Measurements from ENCODE around the gene PPME1. TPM values are rescaled to one million over a fixed set of nuclear protein-coding genes. Genes with fewer than 3 reads are reported as not detected.

The PPME1 gene
- total RNA-seq, 1 donor from 2014 or later: 40.4 TPM

DNA sequence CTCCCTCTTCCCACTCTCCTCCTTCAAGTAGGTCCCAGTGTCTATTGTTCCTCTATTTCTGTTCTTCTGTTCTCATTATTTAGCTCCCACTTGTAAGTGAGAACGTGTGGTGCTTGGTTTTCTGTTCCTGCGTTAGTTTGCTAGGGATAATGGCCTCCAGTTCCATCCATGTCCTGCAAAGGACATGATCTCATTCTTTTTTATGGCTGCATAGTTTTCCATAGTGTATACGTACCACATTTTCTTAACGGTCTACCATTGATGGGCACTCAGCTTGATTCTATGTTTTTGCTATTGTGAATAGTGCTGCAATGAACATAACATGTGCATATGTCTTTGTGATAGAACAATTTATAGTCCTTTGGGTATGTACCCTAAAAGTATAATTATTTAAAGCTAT lies 26.5 kb upstream of the PPME1 start:
- no peak for DNase-seq (ENCODE audit: extremely low spot score, unreplicated experiment)
- Mint-ChIP-seq H3K36me3 (ENCODE audit: unreplicated experiment) (peaks cover 6% of the 10 kb centered on the region), H3K4me1 (ENCODE audit: unreplicated experiment) (peaks cover 37% of the 10 kb centered on the region), H3K27ac (ENCODE audit: unreplicated experiment) (no peak overlapping the region), H3K27me3 (ENCODE audit: unreplicated experiment) (no peaks in the 10 kb centered on the region), H3K9me3 (ENCODE audit: unreplicated experiment) (no peaks in the 10 kb centered on the region), H3K4me3 (ENCODE audit: unreplicated experiment) (no peak overlapping the region)
- TF ChIP-seq, protein P1, sequence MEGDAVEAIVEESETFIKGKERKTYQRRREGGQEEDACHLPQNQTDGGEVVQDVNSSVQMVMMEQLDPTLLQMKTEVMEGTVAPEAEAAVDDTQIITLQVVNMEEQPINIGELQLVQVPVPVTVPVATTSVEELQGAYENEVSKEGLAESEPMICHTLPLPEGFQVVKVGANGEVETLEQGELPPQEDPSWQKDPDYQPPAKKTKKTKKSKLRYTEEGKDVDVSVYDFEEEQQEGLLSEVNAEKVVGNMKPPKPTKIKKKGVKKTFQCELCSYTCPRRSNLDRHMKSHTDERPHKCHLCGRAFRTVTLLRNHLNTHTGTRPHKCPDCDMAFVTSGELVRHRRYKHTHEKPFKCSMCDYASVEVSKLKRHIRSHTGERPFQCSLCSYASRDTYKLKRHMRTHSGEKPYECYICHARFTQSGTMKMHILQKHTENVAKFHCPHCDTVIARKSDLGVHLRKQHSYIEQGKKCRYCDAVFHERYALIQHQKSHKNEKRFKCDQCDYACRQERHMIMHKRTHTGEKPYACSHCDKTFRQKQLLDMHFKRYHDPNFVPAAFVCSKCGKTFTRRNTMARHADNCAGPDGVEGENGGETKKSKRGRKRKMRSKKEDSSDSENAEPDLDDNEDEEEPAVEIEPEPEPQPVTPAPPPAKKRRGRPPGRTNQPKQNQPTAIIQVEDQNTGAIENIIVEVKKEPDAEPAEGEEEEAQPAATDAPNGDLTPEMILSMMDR (IDR thresholded peaks at IDR 0.05): no peak

DNA sequence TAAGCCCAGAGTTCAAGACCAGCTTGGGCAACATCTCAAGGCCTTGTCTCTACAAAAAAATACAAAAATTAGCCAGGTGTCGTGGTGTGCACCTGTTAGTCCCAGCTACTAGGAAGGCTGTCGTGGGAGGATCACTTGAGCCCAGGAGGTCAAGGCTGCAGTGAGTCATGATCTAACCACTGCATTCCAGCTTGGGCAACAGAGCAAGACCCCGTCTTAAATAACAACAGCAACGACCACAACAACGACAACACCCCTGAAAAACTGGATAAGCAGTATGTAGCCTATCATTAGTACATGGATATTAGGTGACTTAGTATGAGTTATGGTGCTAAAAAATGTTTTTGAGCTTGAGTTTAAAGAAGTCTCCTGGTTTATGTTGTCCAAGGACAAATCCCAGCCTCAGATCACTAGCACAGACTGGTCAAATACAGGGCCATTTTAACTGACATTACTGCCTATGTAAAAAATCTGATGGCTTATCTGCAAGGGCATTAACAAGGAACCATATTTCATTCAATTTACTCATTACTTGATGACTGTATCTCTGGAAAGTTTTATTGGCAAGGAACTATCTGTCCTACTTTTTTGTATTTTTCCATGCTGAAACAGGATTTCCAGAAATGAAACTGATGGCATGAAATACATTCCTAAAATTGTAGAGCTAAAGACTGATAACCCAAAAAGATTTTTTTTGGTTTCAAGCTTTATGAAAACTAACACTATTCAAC lies 23.7 kb upstream of the PPME1 start:
- DNase-seq (ENCODE audit: extremely low spot score, unreplicated experiment): no peak
- TF ChIP-seq, protein P1 (IDR thresholded peaks at IDR 0.05): no peak

GRCh38 chr11:74153224-74153623 lies 17.9 kb upstream of the PPME1 start:
- Mint-ChIP-seq H3K36me3 (ENCODE audit: unreplicated experiment) (peaks cover 14% of the 10 kb centered on the region), H3K27me3 (ENCODE audit: unreplicated experiment) (no peaks in the 10 kb centered on the region), H3K9me3 (ENCODE audit: unreplicated experiment) (peaks cover 5% of the 10 kb centered on the region), H3K27ac (ENCODE audit: unreplicated experiment) (no peak overlapping the region), H3K4me1 (ENCODE audit: unreplicated experiment) (peaks cover 8% of the 10 kb centered on the region), H3K4me3 (ENCODE audit: unreplicated experiment) (no peak overlapping the region)
- no peak for DNase-seq (ENCODE audit: extremely low spot score, unreplicated experiment)
- TF ChIP-seq, protein P1 (IDR thresholded peaks at IDR 0.05): no peak

More for the DNA sequence above, 23.7 kb upstream of the PPME1 start:
- H3K27ac Mint-ChIP-seq (ENCODE audit: unreplicated experiment): no peak overlapping the region
- H3K9me3 Mint-ChIP-seq (ENCODE audit: unreplicated experiment): no peaks in the 10 kb centered on the region
- no peak overlapping the region for H3K4me3 Mint-ChIP-seq (ENCODE audit: unreplicated experiment)
- H3K4me1 Mint-ChIP-seq (ENCODE audit: unreplicated experiment): peaks cover 22% of the 10 kb centered on the region
- H3K27me3 Mint-ChIP-seq (ENCODE audit: unreplicated experiment): no peaks in the 10 kb centered on the region
- peaks cover 6% of the 10 kb centered on the region for H3K36me3 Mint-ChIP-seq (ENCODE audit: unreplicated experiment)

DNA sequence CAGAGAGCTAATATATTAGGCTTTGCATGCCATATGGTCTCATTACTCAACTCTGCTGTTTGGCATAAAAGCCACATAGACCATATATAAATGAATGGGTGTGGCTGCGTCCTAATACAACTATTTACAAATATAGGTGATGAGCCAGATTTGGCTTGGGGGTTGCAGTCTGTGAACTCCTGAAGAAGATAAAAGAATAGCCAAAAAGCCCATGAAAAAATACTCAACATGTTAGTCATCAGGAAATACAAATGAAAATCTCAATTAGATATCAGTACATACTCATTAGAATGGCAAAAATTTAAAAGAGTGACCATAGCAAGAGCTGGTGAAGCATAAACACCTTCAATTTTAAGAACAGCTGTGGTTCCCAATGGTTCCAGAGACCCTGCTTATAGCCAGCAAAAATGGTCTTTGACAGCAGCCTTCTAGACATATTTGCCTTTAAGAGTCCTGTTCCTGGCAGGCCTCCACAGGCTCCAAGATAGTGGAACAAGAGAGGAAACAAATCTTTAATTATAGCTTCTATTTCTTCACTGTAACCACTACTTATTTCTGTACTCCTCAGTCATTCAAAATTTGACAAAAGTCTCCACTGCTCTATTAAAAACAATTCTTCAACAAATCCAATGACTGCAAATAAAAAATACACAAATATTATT lies 16.3 kb upstream of the PPME1 start:
- no peak overlapping the region for H3K27ac Mint-ChIP-seq (ENCODE audit: unreplicated experiment)
- TF ChIP-seq, protein P1 (IDR thresholded peaks at IDR 0.05): no peak

DNA sequence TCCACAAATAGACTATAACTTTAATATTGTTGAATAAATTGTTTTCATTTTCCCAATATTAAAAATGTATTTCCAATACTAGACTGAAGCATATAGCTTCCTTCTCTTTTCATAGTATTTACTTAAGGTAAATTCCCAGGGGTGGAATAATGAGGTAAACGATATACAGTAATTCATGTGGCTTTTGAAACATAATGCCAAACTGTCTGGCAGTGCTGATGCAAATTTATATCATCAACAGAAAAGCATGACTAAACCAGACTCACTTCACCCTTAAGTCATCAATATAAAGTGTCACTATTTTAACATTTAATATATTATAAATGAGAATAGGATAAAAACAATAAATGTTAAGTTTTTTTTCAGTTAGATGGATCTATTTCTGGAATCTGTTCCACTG lies 13.9 kb upstream of the PPME1 start:
- H3K4me1 Mint-ChIP-seq (ENCODE audit: unreplicated experiment): peaks cover 3% of the 10 kb centered on the region
- peaks cover 23% of the 10 kb centered on the region for H3K36me3 Mint-ChIP-seq (ENCODE audit: unreplicated experiment)
- H3K27me3 Mint-ChIP-seq (ENCODE audit: unreplicated experiment): no peaks in the 10 kb centered on the region
- no peak for DNase-seq (ENCODE audit: extremely low spot score, unreplicated experiment)
- TF ChIP-seq, protein P1 (IDR thresholded peaks at IDR 0.05): no peak
- no peak overlapping the region for H3K4me3 Mint-ChIP-seq (ENCODE audit: unreplicated experiment)
- H3K9me3 Mint-ChIP-seq (ENCODE audit: unreplicated experiment): peaks cover 5% of the 10 kb centered on the region
- H3K27ac Mint-ChIP-seq (ENCODE audit: unreplicated experiment): no peak overlapping the region

More for the DNA sequence above, 16.3 kb upstream of the PPME1 start:
- Mint-ChIP-seq H3K27me3 (ENCODE audit: unreplicated experiment) (no peaks in the 10 kb centered on the region), H3K4me1 (ENCODE audit: unreplicated experiment) (peaks cover 3% of the 10 kb centered on the region), H3K4me3 (ENCODE audit: unreplicated experiment) (no peak overlapping the region), H3K36me3 (ENCODE audit: unreplicated experiment) (peaks cover 15% of the 10 kb centered on the region), H3K9me3 (ENCODE audit: unreplicated experiment) (peaks cover 5% of the 10 kb centered on the region)
- no peak for DNase-seq (ENCODE audit: extremely low spot score, unreplicated experiment)
